Skeletal muscle cell (primary cell): ENCODE measurements around the gene ENTREP3.
"Not testable (repeated sequence)": the region's sequence is repeated elsewhere in the genome, so short reads cannot be mapped to it uniquely, and the experiment has no call there.

ENCODE experiments used
- DNase-seq: peaks from one replicate; pipeline ENCODE4 v3.0.0-alpha.2; 2010; ENCODE audit warnings: low read depth
- H3K4me3 ChIP-seq: 2 replicates; pipeline ENCODE4 v1.5.1; 2011; ENCODE audit warnings: low read depth, mild to moderate bottlenecking, control low read depth, low read length, moderate library complexity

Gene ENTREP3

GRCh38 chr1:155254714-155255242 is 505 bp downstream of the ENTREP3 start:
- H3K4me3 ChIP-seq: peak overlapping the region; percentile 81
- no peak for DNase-seq

- H3K4me3 ChIP-seq: peak overlapping the region; percentile 81
- no peak for DNase-seq
Measured at GRCh38 chr1:155254228-155254713, 1.0 kb downstream of the ENTREP3 start.

GRCh38 chr1:155253797-155254196 is 1.5 kb downstream of the ENTREP3 start:
- H3K4me3 ChIP-seq: peak overlapping the region; percentile 81
- DNase-seq: no peak

GRCh38 chr1:155253208-155253607 is 2.1 kb downstream of the ENTREP3 start:
- no peak for DNase-seq
- peak overlapping the region; percentile 81 for H3K4me3 ChIP-seq

- no peak for DNase-seq
- H3K4me3 ChIP-seq: no peak overlapping the region
Measured at GRCh38 chr1:155251566-155251965, 3.7 kb downstream of the ENTREP3 start.

- no peak overlapping the region for H3K4me3 ChIP-seq
Measured at GRCh38 chr1:155250633-155251449, 4.4 kb downstream of the ENTREP3 start.

GRCh38 chr1:155250246-155250632 is 5.0 kb downstream of the ENTREP3 start:
- H3K4me3 ChIP-seq: no peak overlapping the region
- DNase-seq: no peak

More at GRCh38 chr1:155250633-155251449, 4.4 kb downstream of the ENTREP3 start:
- peak; percentile 51 for DNase-seq

GRCh38 chr1:155247667-155248553 is 7.4 kb downstream of the ENTREP3 start:
- DNase-seq: no peak
- H3K4me3 ChIP-seq: no peak overlapping the region

GRCh38 chr1:155246796-155247195 is 8.5 kb downstream of the ENTREP3 start:
- DNase-seq, H3K4me3 ChIP-seq: not testable (repeated sequence)

- H3K4me3 ChIP-seq: peak overlapping the region; percentile 60
- no peak for DNase-seq
Measured at GRCh38 chr1:155245163-155245524, 10.1 kb downstream of the ENTREP3 start.

GRCh38 chr1:155244368-155245162 is 10.7 kb downstream of the ENTREP3 start:
- peak overlapping the region; percentile 60 for H3K4me3 ChIP-seq
- DNase-seq: peak; percentile 99

- no peak for DNase-seq
- H3K4me3 ChIP-seq: no peak overlapping the region
Measured at GRCh38 chr1:155242805-155243358, 12.4 kb downstream of the ENTREP3 start.

- no peak overlapping the region for H3K4me3 ChIP-seq
- no peak for DNase-seq
Measured at GRCh38 chr1:155241841-155242264, 13.4 kb downstream of the ENTREP3 start.

GRCh38 chr1:155241069-155241679 is 14.1 kb downstream of the ENTREP3 start:
- DNase-seq: peak; percentile 44
- peak overlapping the region; percentile 48 for H3K4me3 ChIP-seq

GRCh38 chr1:155236451-155236850 is 18.8 kb downstream of the ENTREP3 start:
- no peak for DNase-seq
- H3K4me3 ChIP-seq: no peak overlapping the region

- H3K4me3 ChIP-seq, DNase-seq: not testable (repeated sequence)
Measured at GRCh38 chr1:155235375-155235774, 19.9 kb downstream of the ENTREP3 start.

GRCh38 chr1:155233502-155233901 is 21.8 kb downstream of the ENTREP3 start:
- H3K4me3 ChIP-seq, DNase-seq: not testable (repeated sequence)
